T-cell (primary cell): ENCODE measurements around the gene EEA1. TPM values are rescaled to one million over a fixed set of nuclear protein-coding genes. Genes with fewer than 3 reads are reported as not detected.

Source experiments
- total RNA-seq, 35 experiments: library from RNA in 6 of 35; stranded (reverse) in 6 of 35; fragments of 120-200 nt in 1 of 35; gene quantifications; one replicate each; pipeline versions ENCODE4 v1.2.1 to v1.2.4 and lab custom pipeline; 2013 to 2026

The EEA1 gene
- total RNA-seq, 5 donors from 2014 or later (not counting 1 experiment from before 2014, with no cell fraction given): 21.4 to 29.5 (median 23.5) TPM

Other genes starting within 250 kb of the EEA1 start
- gene PLEKHG7, start 226.3 kb downstream of the EEA1 start, total RNA-seq: under 1 TPM in 3 of 5 donors, not detected in 2; 0.13 to 0.30 (median 0.19) TPM